K562 (cell line): ENCODE results near the gene HIVEP3. TPM values are rescaled to one million over a fixed set of nuclear protein-coding genes. Genes with fewer than 3 reads are reported as not detected.

Experiments used
- ATAC-seq: fragments of 200-7000 bp; cut with Tn5 transposase; 3 replicates; pipeline ENCODE4 v1.9.1; 2020; ENCODE audit warnings: moderate library complexity
- BruUV-seq: library from RNA; stranded (reverse); fragments of 400-500 nt; replicated peaks from 2 replicates; lab custom pipeline; 2021; lab: Mats Ljungman, UMichigan
- CTCF ChIA-PET: fragments of 300-600 bp; formaldehyde crosslinking; extraction: SDS; loops from one replicate; lab custom pipeline; 2021; ENCODE audit warnings: low intra/inter-chr PET ratio; lab: Yijun Ruan, JAX
- POLR2A ChIA-PET: fragments of 300-600, 350-650 bp; sonication (Branson Sonifier 250); formaldehyde crosslinking; extraction: SDS; loops from one replicate; lab custom pipeline; 2021; ENCODE audit warnings: antibody characterized with exemption, inconsistent platforms; lab: Yijun Ruan, JAX
- DNase-seq, 4 experiments: peaks; one replicate each; pipeline versions ENCODE4 v3.0.0 to v3.0.0-alpha.2; 2011 to 2018; ENCODE audit warnings: low spot score in 3 of 4, mixed read lengths in 3 of 4; ENCODE audit errors: extremely low read depth in 1 of 4
- FAIRE-seq: peaks from 2 replicates; lab custom pipeline; 2011; peaks lifted over from hg19 to GRCh38; lab: Jason Lieb, UNC
- H2AFZ ChIP-seq: 2 replicates; pipeline ENCODE4 v1.6.0; 2011; ENCODE audit warnings: low read depth, low read length, control low read depth, inconsistent platforms
- H3K27ac ChIP-seq: fragments of 200-600 bp; 3 replicates; pipeline ENCODE4 v1.8.0; 2011; ENCODE audit warnings: low read depth, mild to moderate bottlenecking, control low read depth, inconsistent platforms, low read length, moderate library complexity, mixed read lengths; ENCODE audit errors: extremely low read depth
- H3K27me3 ChIP-seq, 2 experiments: fragments of 300-600 bp in 1 of 2; 2 replicates in 1 of 2; 3 replicates in 1 of 2; pipeline versions ENCODE4 v1.6.0 to v1.8.0; 2011; ENCODE audit warnings: inconsistent platforms in 2 of 2, low read length in 2 of 2, mild to moderate bottlenecking in 1 of 2, mixed read lengths in 1 of 2, moderate library complexity in 1 of 2; ENCODE audit not compliant: control insufficient read depth in 2 of 2, insufficient read depth in 2 of 2
- H3K36me3 ChIP-seq: fragments of 300-600 bp; 3 replicates; pipeline ENCODE4 v1.8.0; 2011; ENCODE audit warnings: mild to moderate bottlenecking, low read length, inconsistent platforms; ENCODE audit not compliant: control insufficient read depth, insufficient read depth
- H3K4me1 ChIP-seq, 2 experiments: fragments of 200-600 bp in 1 of 2; replicated peaks in 1 of 2; 2 replicates in 1 of 2; 3 replicates in 1 of 2; pipeline versions ENCODE4 v1.5.1 to v1.8.0; 2011; ENCODE audit warnings: inconsistent platforms in 2 of 2, low read length in 2 of 2, mild to moderate bottlenecking in 1 of 2, mixed read lengths in 1 of 2, moderate library complexity in 1 of 2; ENCODE audit not compliant: control insufficient read depth in 2 of 2, insufficient read depth in 2 of 2
- H3K4me2 ChIP-seq: 2 replicates; pipeline ENCODE4 v1.6.1; 2011; ENCODE audit warnings: low read length, control low read depth, inconsistent platforms, mixed read lengths; ENCODE audit not compliant: insufficient read depth
- H3K4me3 ChIP-seq: fragments of 200-600 bp; sonication (generic), shearing (Covaris generic); 2 replicates; pipeline ENCODE4 v1.5.1; 2016; ENCODE audit warnings: control low read depth, inconsistent platforms
- H3K79me2 ChIP-seq: fragments of 200-600 bp; 3 replicates; pipeline ENCODE4 v1.8.0; 2011; ENCODE audit warnings: low read length, inconsistent platforms; ENCODE audit not compliant: control insufficient read depth, insufficient read depth
- H3K9ac ChIP-seq, 2 experiments: 2 replicates each; pipeline versions ENCODE4 v1.6.0 to v1.6.1; 2011; ENCODE audit warnings: low read depth in 2 of 2, low read length in 2 of 2, control low read depth in 1 of 2, inconsistent platforms in 1 of 2, mild to moderate bottlenecking in 1 of 2, mixed read lengths in 1 of 2; ENCODE audit not compliant: insufficient read depth in 1 of 2
- H3K9me1 ChIP-seq: one replicate; pipeline ENCODE4 v1.6.0; 2011; ENCODE audit warnings: inconsistent platforms, mild to moderate bottlenecking, low read length, moderate library complexity; ENCODE audit not compliant: control insufficient read depth, insufficient read depth
- H3K9me3 ChIP-seq: replicated peaks from 2 replicates; pipeline ENCODE4 v1.5.1; 2011; ENCODE audit warnings: low read depth, low read length, inconsistent platforms; ENCODE audit not compliant: control insufficient read depth, insufficient read depth
- H4K20me1 ChIP-seq: replicated peaks from 2 replicates; pipeline ENCODE4 v1.6.1; 2011; ENCODE audit warnings: low read length, inconsistent platforms, mixed read lengths; ENCODE audit not compliant: control insufficient read depth, insufficient read depth
- BRF2 ChIP-seq: IDR thresholded peaks from 3 replicates; pipeline ENCODE4 v1.6.1; 2011; ENCODE audit warnings: borderline replicate concordance, mild to moderate bottlenecking; ENCODE audit not compliant: insufficient read length, insufficient read depth
- EGR1 ChIP-seq: fragments of 450-650 bp; conservative IDR thresholded peaks from 2 replicates; pipeline ENCODE4 v1.6.1; 2017; ENCODE audit warnings: mild to moderate bottlenecking
- FOXK2 ChIP-seq, 2 experiments: fragments of 450-650 bp; IDR thresholded peaks in 1 of 2; conservative IDR thresholded peaks in 1 of 2; 2 replicates each; pipeline ENCODE4 v1.6.1; 2016; ENCODE audit warnings: low read depth in 2 of 2, mild to moderate bottlenecking in 1 of 2
- HNRNPK ChIP-seq: fragments of 200-400 bp; formaldehyde crosslinking; IDR thresholded peaks from one replicate; pipeline ENCODE4 v1.6.1; 2018; ENCODE audit warnings: mild to moderate bottlenecking, low read depth, low read length; ENCODE audit not compliant: poor library complexity, severe bottlenecking
- HOMEZ ChIP-seq: fragments of 250-450 bp; sonication (Bioruptor Pico); IDR thresholded peaks from 2 replicates; pipeline ENCODE4 v1.4.0; 2020; ENCODE audit warnings: mild to moderate bottlenecking, moderate library complexity
- KLF16 ChIP-seq: IDR thresholded peaks from 2 replicates; pipeline ENCODE4 v1.6.1; 2016; ENCODE audit warnings: antibody characterized with exemption
- MCM5 ChIP-seq: fragments of 450-650 bp; IDR thresholded peaks from 2 replicates; pipeline ENCODE4 v1.6.1; 2016; ENCODE audit warnings: low read depth
- NR2F6 ChIP-seq: fragments of 450-650 bp; formaldehyde crosslinking; IDR thresholded peaks from 2 replicates; pipeline ENCODE4 v1.4.0; 2020; ENCODE audit warnings: mild to moderate bottlenecking
- PCBP1 ChIP-seq: fragments of 200-400 bp; formaldehyde crosslinking; IDR thresholded peaks from 2 replicates; pipeline ENCODE4 v1.6.1; 2018; ENCODE audit warnings: mild to moderate bottlenecking, low read depth, low read length; ENCODE audit not compliant: poor library complexity, severe bottlenecking
- PHF21A ChIP-seq: fragments of 450-650 bp; IDR thresholded peaks from 2 replicates; pipeline ENCODE4 v1.6.1; 2017; ENCODE audit warnings: low read depth, borderline replicate concordance
- RCOR1 ChIP-seq, 2 experiments: IDR thresholded peaks; 2 replicates each; pipeline ENCODE4 v1.6.1; 2012; ENCODE audit warnings: low read depth in 2 of 2, low read length in 2 of 2, borderline replicate concordance in 1 of 2, improper control_type of control experiment in 1 of 2
- STAG1 ChIP-seq: sonication (generic); formaldehyde crosslinking; IDR thresholded peaks from 2 replicates; pipeline ENCODE4 v1.5.0; 2020; ENCODE audit warnings: missing genetic modification reagents, borderline replicate concordance
- TSC22D4 ChIP-seq: fragments of 450-650 bp; IDR thresholded peaks from 2 replicates; pipeline ENCODE4 v1.6.1; 2016; ENCODE audit warnings: missing genetic modification characterization, missing biosample characterization, control low read depth
- ZNF12 ChIP-seq: sonication (generic); formaldehyde crosslinking; IDR thresholded peaks from 2 replicates; pipeline ENCODE4 v1.4.0; 2020; ENCODE audit warnings: mild to moderate bottlenecking, missing genetic modification reagents
- ZNF316 ChIP-seq: fragments of 450-650 bp; IDR thresholded peaks from 2 replicates; pipeline ENCODE4 v1.6.1; 2016
- ZNF584 ChIP-seq: fragments of 200-800 bp; sonication (Bioruptor generic); IDR thresholded peaks from 2 replicates; pipeline ENCODE4 v1.6.1; 2016; ENCODE audit warnings: low read depth, mild to moderate bottlenecking, missing genetic modification characterization, missing compliant biosample characterization
- WGBS: fragments of 100-300 bp; shearing (Covaris generic); methylation state at CpG from one replicate; pipeline ENCODE4 v1.1.6; 2016; ENCODE audit warnings: low coverage, mixed read lengths; ENCODE audit not compliant: insufficient coverage; ENCODE audit errors: missing lambda C conversion rate; 5-methylcytosine and 5-hydroxymethylcytosine counted together
- in situ Hi-C: fragments of 300-500 bp; cut with MboI; formaldehyde crosslinking; loops from 4 replicates; pipeline ENCODE4 v1.15.0; 2018; ENCODE audit warnings: inconsistent platforms, mixed read lengths
- intact Hi-C: fragments of 100-400 bp; cut with micrococcal nuclease; formaldehyde crosslinking; loops from 2 replicates; pipeline ENCODE4 v1.14.2; 2022
- polyA plus RNA-seq, 8 experiments: library from polyadenylated mRNA; depleted of rRNA in 4 of 8; stranded (reverse) in 5 of 8; unstranded in 3 of 8; fragments of >200 nt; fragmentation: Nextera tagmentation in 2 of 8; fragmentation: Illumina TruSeq in 1 of 8; extraction: Ambion mirVana in 2 of 8; extraction: Trizol in 1 of 8; gene quantifications; 2 replicates each; pipeline versions ENCODE4 v1.2.1 to v1.2.3, GENCODE V29; 2011 to 2014; ENCODE audit warnings: inconsistent platforms in 1 of 8, missing spikeins in 1 of 8
- total RNA-seq, 7 experiments: library from RNA; depleted of rRNA in 6 of 7; stranded (reverse); fragments of >200 nt in 6 of 7; fragmentation: Illumina TruSeq in 2 of 7; extraction: Trizol in 2 of 7; gene quantifications; 2 replicates each; pipeline versions ENCODE4 v1.2.1 to v1.2.3, GENCODE V29; 2011 to 2021; ENCODE audit warnings: low replicate concordance in 1 of 7
- TF ChIP-seq, protein P1 (sequence below): fragments of 200-800 bp; sonication (Bioruptor generic); IDR thresholded peaks from 2 replicates; pipeline ENCODE4 v1.6.1; 2017; ENCODE audit warnings: missing genetic modification characterization, missing compliant biosample characterization

Gene HIVEP3
- total and polyA plus RNA-seq, 9 of the 15 experiments (the other 6 are each of a cell fraction or from before 2014, with no cell fraction given), result 0.09 to 0.58 (median 0.34) TPM; not detected in 1

- no peaks in the 10 kb centered on the region for H3K36me3 ChIP-seq
- intact Hi-C loops, result loop anchor here (1.0 kb wide), 1 partner anchor 63 kb away; no protein-coding TSS in a partner anchor
- CTCF ChIA-PET, result interaction anchor here (0.9 kb wide), 1 partner anchor 14 kb away, joined by 5 read pairs; no protein-coding TSS in a partner anchor
- TF ChIP-seq EGR1 (0 out of 2 replicates have a peak, but pooled peaks have one; percentile 31), RCOR1 (IDR thresholded peaks at IDR 0.05; ENCODE audit: borderline replicate concordance in 1 of 2, low read depth in 2 of 2, low read length in 2 of 2) (peak in 1 of 2 experiments; percentile 24; a peak in 1 of 4 replicates), HNRNPK (no peak), ZNF584 (CRISPR knock-in tag) (no peak), TSC22D4 (tag) (no peak), FOXK2 (conservative IDR thresholded peaks at IDR 0.05 in 1 of 2, IDR thresholded peaks at IDR 0.05 in 1 of 2; ENCODE audit: low read depth in 2 of 2) (peak in 1 of 2 experiments; percentile 71; a peak in 1 of 4 replicates), KLF16 (peak; percentile 57; the same call in 1 of the 2 replicates), ZNF12 (CRISPR knock-in tag) (0 out of 2 replicates have a peak, but pooled peaks have one; percentile 38), ZNF316 (no peak), STAG1 (CRISPR knock-in tag) (no peak; the same call in 1 of the 2 replicates), HOMEZ (CRISPR knock-in tag) (no peak), PCBP1 (peak; percentile 45), BRF2 (no peak), PHF21A (no peak), NR2F6 (no peak), MCM5 (no peak)
- TF ChIP-seq, protein P1, sequence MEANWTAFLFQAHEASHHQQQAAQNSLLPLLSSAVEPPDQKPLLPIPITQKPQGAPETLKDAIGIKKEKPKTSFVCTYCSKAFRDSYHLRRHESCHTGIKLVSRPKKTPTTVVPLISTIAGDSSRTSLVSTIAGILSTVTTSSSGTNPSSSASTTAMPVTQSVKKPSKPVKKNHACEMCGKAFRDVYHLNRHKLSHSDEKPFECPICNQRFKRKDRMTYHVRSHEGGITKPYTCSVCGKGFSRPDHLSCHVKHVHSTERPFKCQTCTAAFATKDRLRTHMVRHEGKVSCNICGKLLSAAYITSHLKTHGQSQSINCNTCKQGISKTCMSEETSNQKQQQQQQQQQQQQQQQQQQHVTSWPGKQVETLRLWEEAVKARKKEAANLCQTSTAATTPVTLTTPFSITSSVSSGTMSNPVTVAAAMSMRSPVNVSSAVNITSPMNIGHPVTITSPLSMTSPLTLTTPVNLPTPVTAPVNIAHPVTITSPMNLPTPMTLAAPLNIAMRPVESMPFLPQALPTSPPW (CRISPR knock-in tag), result peak; percentile 51
Measured at GRCh38 chr1:41516168-41517061, 402.3 kb downstream of the HIVEP3 start.

More at GRCh38 chr1:41516168-41517061, 402.3 kb downstream of the HIVEP3 start:
- peak overlapping the region; percentile 68 for H3K4me2 ChIP-seq
- BruUV-seq, result no TSS peak
- peak overlapping the region; percentile 75 for H2AFZ ChIP-seq
- in situ Hi-C loops, result no loop called here
- H3K4me3 ChIP-seq, result no peak overlapping the region
- ATAC-seq (peak; percentile 100), DNase-seq (peak; percentile 87 to 98 (median 95)), FAIRE-seq (peak; percentile 74)
- peaks cover 0 to 21% of the 10 kb centered on the region in 2 experiments; a peak in 2 of 5 replicates for H3K4me1 ChIP-seq
- no peaks in the 10 kb centered on the region for H3K9me3 ChIP-seq
- no peaks in the 10 kb centered on the region for H3K79me2 ChIP-seq
- 12% methylated on average over 53 of the region's 53 CpGs for WGBS
- peaks cover 21% of the 10 kb centered on the region for H4K20me1 ChIP-seq
- H3K27me3 ChIP-seq, result peaks cover 33 to 75% of the 10 kb centered on the region in 2 experiments; a peak in 4 of 5 replicates
- H3K27ac ChIP-seq, result no peak overlapping the region
- no peaks in the 10 kb centered on the region for H3K9me1 ChIP-seq
- POLR2A ChIA-PET, result interaction anchor here (0.6 to 1.0 kb wide), 4 partner anchors 17 to 587 kb away, joined by 3 to 6 read pairs (median 3); no protein-coding TSS in a partner anchor
- peak overlapping the region in 1 of 2 experiments; percentile 67; a peak in 2 of 4 replicates for H3K9ac ChIP-seq
